Measurements from ENCODE around the gene DCAKD. TPM values are rescaled to one million over a fixed set of nuclear protein-coding genes. Genes with fewer than 3 reads are reported as not detected.

The DCAKD gene
- total RNA-seq, 2 experiments from 2014 or later: 29.4 to 34.3 TPM

- Mint-ChIP-seq H3K4me3 (no peak overlapping the region), H3K4me1 (peaks cover 24% of the 10 kb centered on the region), H3K36me3 (peaks cover 19% of the 10 kb centered on the region), H3K27me3 (no peaks in the 10 kb centered on the region), H3K27ac (no peak overlapping the region), H3K9me3 (ENCODE audit: low read depth) (no peaks in the 10 kb centered on the region)
- no peak for ATAC-seq
- no peak for DNase-seq
- CTCF ChIA-PET: interaction anchor here (0.7 to 1.5 kb wide), 3 partner anchors 11 to 152 kb away, joined by 3 to 4 read pairs (median 3); no protein-coding TSS in a partner anchor
Measured at GRCh38 chr17:45034599-45034998, 16.8 kb downstream of the DCAKD start.

GRCh38 chr17:45032174-45032541, 19.3 kb downstream of the DCAKD start:
- DNase-seq (no peak), ATAC-seq (no peak)
- no peaks in the 10 kb centered on the region for H3K9me3 Mint-ChIP-seq (ENCODE audit: low read depth)
- CTCF ChIA-PET: interaction anchor here (0.8 to 1.2 kb wide), 2 partner anchors 10 to 103 kb away, joined by 3 to 9 read pairs; partner anchors contain the start of gene ACBD4
- no peaks in the 10 kb centered on the region for H3K27me3 Mint-ChIP-seq
- no peak overlapping the region for H3K4me3 Mint-ChIP-seq
- H3K27ac Mint-ChIP-seq: no peak overlapping the region
- H3K4me1 Mint-ChIP-seq: peaks cover 24% of the 10 kb centered on the region
- H3K36me3 Mint-ChIP-seq: peaks cover 19% of the 10 kb centered on the region

DNA sequence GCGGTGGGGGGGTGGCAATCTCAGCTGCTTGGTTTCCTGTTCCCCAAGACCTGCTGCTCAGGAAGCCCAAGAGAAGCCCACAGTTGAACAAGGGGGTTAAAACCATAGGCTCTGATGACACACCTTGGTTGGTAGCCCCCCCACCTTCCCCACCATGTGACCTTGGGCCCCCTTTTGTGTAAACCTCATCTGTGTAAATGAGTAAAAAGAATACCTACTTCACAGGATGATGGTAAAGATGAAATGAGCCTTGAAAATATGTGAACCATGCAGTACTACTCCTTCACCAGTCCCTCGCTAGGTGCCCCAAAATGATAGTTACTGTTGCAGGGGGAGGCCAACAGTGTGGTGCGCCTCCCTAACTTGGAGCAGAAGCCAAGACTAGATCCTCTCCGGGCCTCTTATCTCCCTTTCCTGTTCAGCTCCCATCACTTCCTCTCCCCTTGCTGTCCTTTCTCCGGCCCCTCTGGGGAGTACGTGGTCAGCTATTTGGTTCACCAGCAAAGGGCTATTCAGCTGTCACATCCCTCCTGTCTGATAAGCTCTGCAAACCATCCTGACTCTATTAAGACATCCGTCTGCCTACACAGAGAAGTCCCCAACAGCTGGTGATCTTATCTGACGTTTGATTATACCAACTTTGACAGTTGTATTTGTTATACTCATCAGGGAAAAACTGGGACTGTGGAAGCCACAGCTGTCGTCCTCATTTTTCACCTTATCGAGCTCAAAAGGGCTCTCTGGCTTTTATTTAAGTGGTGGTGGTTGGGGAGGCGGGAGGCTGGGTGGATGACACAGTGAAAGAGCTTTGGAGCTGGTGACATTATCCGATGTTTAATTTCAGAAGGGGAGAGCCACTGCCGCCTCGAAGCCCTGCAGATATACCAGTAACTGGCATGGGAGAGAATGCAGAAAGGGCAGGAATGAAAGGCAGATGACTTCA, 19.9 kb downstream of the DCAKD start:
- Mint-ChIP-seq H3K4me3 (no peak overlapping the region), H3K27ac (peak overlapping the region; percentile 64), H3K27me3 (no peaks in the 10 kb centered on the region), H3K36me3 (peaks cover 19% of the 10 kb centered on the region), H3K4me1 (peaks cover 24% of the 10 kb centered on the region), H3K9me3 (ENCODE audit: low read depth) (no peaks in the 10 kb centered on the region)
- DNase-seq: peak; percentile 47
- ATAC-seq: peak; percentile 39
- CTCF ChIA-PET: interaction anchor here (0.8 to 1.2 kb wide), 2 partner anchors 10 to 104 kb away, joined by 3 to 9 read pairs; partner anchors contain the start of gene ACBD4

DNA sequence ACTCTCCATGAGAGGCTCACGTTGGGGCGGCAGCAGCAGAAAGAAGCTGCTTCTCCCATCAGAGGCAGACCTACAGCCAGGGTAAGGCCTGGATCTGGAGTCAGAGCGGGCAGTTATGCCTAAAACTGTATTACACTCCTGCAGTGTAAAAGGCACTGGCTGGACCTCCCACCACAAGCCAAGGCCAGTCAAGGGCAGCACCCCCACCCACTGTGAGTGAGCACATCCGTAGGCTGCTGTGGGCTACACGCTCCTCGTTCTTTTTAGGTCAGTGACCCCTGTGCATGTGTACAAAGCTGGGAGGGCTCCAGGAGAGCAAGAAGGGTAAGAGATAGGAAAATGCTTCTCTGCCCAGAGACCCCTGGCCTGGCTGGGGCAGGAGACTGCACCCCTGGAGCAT, 20.7 kb downstream of the DCAKD start:
- H3K27me3 Mint-ChIP-seq: no peaks in the 10 kb centered on the region
- ATAC-seq (no peak), DNase-seq (no peak)
- peaks cover 24% of the 10 kb centered on the region for H3K4me1 Mint-ChIP-seq
- H3K36me3 Mint-ChIP-seq: peaks cover 19% of the 10 kb centered on the region
- H3K27ac Mint-ChIP-seq: peak overlapping the region; percentile 64
- CTCF ChIA-PET: no interaction called here
- H3K9me3 Mint-ChIP-seq (ENCODE audit: low read depth): no peaks in the 10 kb centered on the region
- H3K4me3 Mint-ChIP-seq: no peak overlapping the region

DNA sequence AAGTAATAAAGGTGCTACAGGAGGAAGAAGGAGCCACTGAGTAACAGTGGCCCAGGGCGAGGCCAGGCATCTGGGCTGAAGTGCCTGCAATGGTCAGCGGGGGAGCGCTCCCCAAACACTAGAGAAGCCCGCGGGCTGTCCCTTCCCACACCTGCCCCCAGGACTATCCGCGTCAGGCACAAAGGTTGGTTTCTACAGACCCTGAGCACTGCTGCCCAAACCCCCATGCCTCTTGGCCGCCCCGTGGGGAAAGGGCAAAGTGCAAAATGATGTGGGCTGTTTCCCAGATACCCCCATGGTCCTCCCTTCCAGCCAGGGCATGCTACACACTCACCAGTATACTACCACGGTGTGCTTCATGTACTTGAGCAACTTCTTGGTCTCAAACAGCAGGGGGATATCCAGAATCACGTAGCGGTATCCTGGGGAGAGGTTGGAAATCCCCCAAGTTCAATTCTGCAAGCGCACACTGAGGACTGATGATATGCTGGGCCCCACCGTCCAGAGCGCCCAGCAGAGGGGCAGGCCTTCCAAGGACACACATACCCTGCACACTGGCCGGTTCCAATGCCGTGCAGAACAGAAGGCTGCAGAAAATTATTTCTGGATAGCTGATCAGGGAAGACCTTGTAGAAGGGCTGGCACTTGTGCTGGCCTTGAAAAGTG, 21.5 kb downstream of the DCAKD start:
- ATAC-seq (no peak), DNase-seq (no peak)
- H3K36me3 Mint-ChIP-seq: peaks cover 19% of the 10 kb centered on the region
- H3K4me1 Mint-ChIP-seq: peaks cover 24% of the 10 kb centered on the region
- no peaks in the 10 kb centered on the region for H3K27me3 Mint-ChIP-seq
- no peak overlapping the region for H3K27ac Mint-ChIP-seq
- H3K9me3 Mint-ChIP-seq (ENCODE audit: low read depth): no peaks in the 10 kb centered on the region
- no peak overlapping the region for H3K4me3 Mint-ChIP-seq
- CTCF ChIA-PET: no interaction called here

GRCh38 chr17:45029096-45029495, 22.3 kb downstream of the DCAKD start:
- peaks cover 24% of the 10 kb centered on the region for H3K4me1 Mint-ChIP-seq
- CTCF ChIA-PET: interaction anchor here (1.0 kb wide), 1 partner anchor 21 kb away, joined by 3 read pairs; no protein-coding TSS in a partner anchor
- no peaks in the 10 kb centered on the region for H3K27me3 Mint-ChIP-seq
- ATAC-seq (no peak), DNase-seq (no peak)
- H3K9me3 Mint-ChIP-seq (ENCODE audit: low read depth): no peaks in the 10 kb centered on the region
- peaks cover 14% of the 10 kb centered on the region for H3K36me3 Mint-ChIP-seq
- H3K4me3 Mint-ChIP-seq: no peak overlapping the region
- no peak overlapping the region for H3K27ac Mint-ChIP-seq

GRCh38 chr17:45022655-45023339, 28.6 kb downstream of the DCAKD start:
- ATAC-seq (no peak), DNase-seq (no peak)
- Mint-ChIP-seq H3K27ac (no peak overlapping the region), H3K9me3 (ENCODE audit: low read depth) (no peaks in the 10 kb centered on the region), H3K4me1 (peaks cover 15% of the 10 kb centered on the region), H3K27me3 (peaks cover 32% of the 10 kb centered on the region), H3K36me3 (peaks cover 4% of the 10 kb centered on the region), H3K4me3 (no peak overlapping the region)
- CTCF ChIA-PET: interaction anchor here (0.6 to 6.3 kb wide), 34 partner anchors 9 to 245 kb away, joined by 3 to 73 read pairs (median 4); partner anchors contain the start of genes ACBD4, C1QL1, DCAKD and EFTUD2

DNA sequence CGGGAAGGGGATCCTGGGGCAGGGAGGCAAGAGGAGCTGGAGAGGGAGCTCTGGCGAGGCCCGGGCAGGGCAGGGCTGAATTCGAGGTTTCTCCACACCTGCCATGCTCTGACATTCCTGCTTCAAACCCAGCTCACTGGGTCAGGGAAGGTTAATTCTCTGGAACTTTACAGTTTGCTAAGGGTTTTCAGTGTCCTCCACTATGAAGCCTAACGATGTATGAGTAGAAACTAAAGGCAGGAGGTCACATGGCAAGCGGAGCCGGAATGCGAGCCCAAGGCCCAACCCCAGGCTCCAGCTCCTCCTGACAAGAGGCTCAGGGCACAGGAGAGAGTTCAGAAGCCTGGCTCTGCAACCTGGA, 29.2 kb downstream of the DCAKD start:
- CTCF ChIA-PET: interaction anchor here (0.6 to 6.3 kb wide), 32 partner anchors 9 to 244 kb away, joined by 3 to 73 read pairs (median 4); partner anchors contain the start of genes ACBD4, C1QL1, DCAKD and EFTUD2
- Mint-ChIP-seq H3K27me3 (peaks cover 33% of the 10 kb centered on the region), H3K4me1 (peaks cover 15% of the 10 kb centered on the region), H3K36me3 (peaks cover 4% of the 10 kb centered on the region), H3K9me3 (ENCODE audit: low read depth) (no peaks in the 10 kb centered on the region), H3K4me3 (no peak overlapping the region), H3K27ac (no peak overlapping the region)
- no peak for ATAC-seq
- DNase-seq: no peak

DNA sequence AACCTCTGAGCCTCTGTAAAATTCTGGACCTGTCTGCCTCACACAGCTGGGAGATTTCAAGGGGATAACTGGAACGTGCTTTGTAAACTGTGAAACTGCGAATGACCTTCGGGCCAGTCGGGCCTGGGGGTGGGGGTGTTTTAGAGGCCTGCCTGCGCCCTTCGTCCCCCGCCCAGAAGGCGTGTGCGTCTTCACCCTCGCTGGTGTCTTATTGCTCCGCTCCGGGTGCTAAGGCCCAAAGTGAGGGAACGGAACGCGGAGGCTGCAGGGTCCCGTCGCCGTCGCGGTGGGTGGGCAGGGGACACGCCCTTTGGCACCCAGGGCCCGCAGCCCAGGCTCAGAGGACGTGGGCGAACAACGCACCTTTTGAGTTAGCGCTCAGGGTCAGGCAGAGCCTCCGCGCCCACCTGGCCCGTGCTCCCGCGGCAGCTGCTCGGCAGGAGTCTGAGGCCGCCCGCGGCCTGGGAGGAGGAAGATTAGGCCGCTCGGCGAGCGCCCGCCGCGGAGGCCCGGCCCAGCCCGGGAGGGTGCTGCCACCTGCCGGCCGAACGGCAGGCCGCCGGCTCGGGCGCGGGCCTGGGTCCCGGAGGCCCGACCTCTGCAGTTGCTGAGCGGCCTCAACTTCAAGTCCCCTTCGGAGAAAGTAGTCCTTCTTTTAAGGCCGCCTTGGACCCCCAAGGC, 29.7 kb downstream of the DCAKD start:
- Mint-ChIP-seq H3K4me3 (no peak overlapping the region), H3K9me3 (ENCODE audit: low read depth) (no peaks in the 10 kb centered on the region)
- CTCF ChIA-PET: interaction anchor here (0.6 to 6.3 kb wide), 38 partner anchors 10 to 244 kb away, joined by 3 to 73 read pairs (median 4); partner anchors contain the start of genes ACBD4, C1QL1, DCAKD and EFTUD2

DNA sequence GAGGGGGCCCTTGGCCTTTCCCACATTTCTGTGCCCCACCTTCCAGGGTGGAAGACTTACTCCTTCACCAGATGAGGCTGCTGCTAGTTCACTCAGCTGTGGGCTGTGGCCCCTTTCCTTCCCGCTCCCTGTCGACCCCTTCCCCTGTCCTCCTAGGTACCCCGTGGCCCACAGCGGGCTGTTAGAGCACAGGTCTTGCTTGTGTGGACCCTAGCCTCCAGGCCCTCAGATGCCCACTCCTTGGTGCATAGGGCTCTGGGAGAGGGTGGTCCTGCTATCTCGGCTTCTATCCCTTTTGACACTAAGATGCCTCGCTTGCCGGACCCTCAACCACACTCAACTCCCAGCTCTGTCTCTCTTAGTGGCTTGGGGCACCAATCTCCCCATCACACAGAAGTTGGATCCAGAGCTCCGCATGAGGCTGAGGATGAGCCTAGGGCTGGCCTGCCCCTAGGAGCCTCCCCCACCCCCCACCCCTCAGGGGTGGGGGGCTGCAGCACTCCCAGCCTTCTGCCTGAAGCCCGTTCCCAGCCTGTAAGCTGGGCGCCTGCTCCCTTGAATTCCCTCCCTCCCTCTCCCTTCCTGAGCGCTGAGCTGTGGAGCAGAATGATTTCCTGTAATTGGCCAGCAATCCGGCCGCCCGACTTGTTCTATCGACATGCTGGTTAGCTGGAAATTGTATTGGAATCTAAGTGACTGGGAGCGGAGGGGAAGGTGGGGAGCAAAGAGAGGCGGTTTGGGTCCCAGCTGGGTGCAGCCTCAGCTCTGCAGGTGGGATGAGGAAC, 30.9 kb downstream of the DCAKD start:
- Mint-ChIP-seq H3K4me3 (no peak overlapping the region), H3K4me1 (peaks cover 15% of the 10 kb centered on the region), H3K9me3 (ENCODE audit: low read depth) (no peaks in the 10 kb centered on the region), H3K36me3 (peaks cover 4% of the 10 kb centered on the region), H3K27me3 (peaks cover 41% of the 10 kb centered on the region), H3K27ac (no peak overlapping the region)
- DNase-seq (no peak), ATAC-seq (no peak)
- CTCF ChIA-PET: interaction anchor here (0.8 to 6.3 kb wide), 20 partner anchors 9 to 243 kb away, joined by 3 to 73 read pairs (median 6); partner anchors contain the start of genes ACBD4, C1QL1 and DCAKD

More for the DNA sequence above, 29.7 kb downstream of the DCAKD start:
- H3K27ac Mint-ChIP-seq: no peak overlapping the region
- peaks cover 15% of the 10 kb centered on the region for H3K4me1 Mint-ChIP-seq
- peaks cover 4% of the 10 kb centered on the region for H3K36me3 Mint-ChIP-seq
- peak; percentile 64 for DNase-seq
- peak; percentile 81 for ATAC-seq
- peaks cover 34% of the 10 kb centered on the region for H3K27me3 Mint-ChIP-seq

GRCh38 chr17:45018848-45019711, 32.4 kb downstream of the DCAKD start:
- peak overlapping the region; percentile 71 for H3K4me3 Mint-ChIP-seq
- DNase-seq: no peak
- CTCF ChIA-PET: interaction anchor here (0.8 to 6.3 kb wide), 11 partner anchors 8 to 241 kb away, joined by 3 to 73 read pairs (median 13); partner anchors contain the start of genes ACBD4 and DCAKD
- no peaks in the 10 kb centered on the region for H3K9me3 Mint-ChIP-seq (ENCODE audit: low read depth)
- no peak overlapping the region for H3K27ac Mint-ChIP-seq
- H3K36me3 Mint-ChIP-seq: peaks cover 2% of the 10 kb centered on the region
- peaks cover 15% of the 10 kb centered on the region for H3K4me1 Mint-ChIP-seq
- H3K27me3 Mint-ChIP-seq: peaks cover 41% of the 10 kb centered on the region
- peak; percentile 82 for ATAC-seq

Measured in activated CD8-positive, alpha-beta memory T cell treated with anti-CD3 and anti-CD28 coated beads, Interleukin-2, amount 10 ng/mL, durations not matched to agents 7 days and 5 days (primary cell).